H1 (cell line): Measurements from ENCODE around the gene GPS2. TPM values are rescaled to one million over a fixed set of nuclear protein-coding genes. Genes with fewer than 3 reads are reported as not detected.

ENCODE experiments used
- ASH2L ChIP-seq: fragments of 200-600, 300-600 bp; sonication (generic); IDR thresholded peaks from one replicate; pipeline ENCODE4 v1.7.1; 2017; ENCODE audit warnings: low read length
- BRCA1 ChIP-seq: IDR thresholded peaks from 2 replicates; pipeline ENCODE4 v1.6.1; 2012; ENCODE audit warnings: low read depth, low read length, improper control_type of control experiment
- CBX5 ChIP-seq: fragments of 300-800, 300-1000 bp; sonication (generic); IDR thresholded peaks from 2 replicates; pipeline ENCODE4 v1.7.1; 2016; ENCODE audit warnings: antibody characterized with exemption, low read length, low read depth
- CTBP2 ChIP-seq: IDR thresholded peaks from 2 replicates; pipeline ENCODE4 v1.7.0; 2011; ENCODE audit warnings: borderline replicate concordance, mild to moderate bottlenecking, moderate library complexity, mixed read lengths, low read length; ENCODE audit not compliant: insufficient read depth, insufficient read length
- CTCF ChIP-seq, 3 experiments: IDR thresholded peaks; 1 replicate in 2 of 3; 2 replicates in 1 of 3; pipeline versions ENCODE4 v1.5.1 to v1.6.1; 2011; ENCODE audit warnings: low read length in 3 of 3, mild to moderate bottlenecking in 3 of 3, inconsistent platforms in 2 of 3, low read depth in 1 of 3, moderate library complexity in 1 of 3; ENCODE audit not compliant: insufficient read depth in 1 of 3; ENCODE audit errors: control extremely low read depth in 1 of 3
- EP300 ChIP-seq, 2 experiments: IDR thresholded peaks; 1 replicate in 1 of 2; 2 replicates in 1 of 2; pipeline ENCODE4 v1.6.1; 2011 to 2012; ENCODE audit warnings: low read depth in 2 of 2, low read length in 2 of 2, mild to moderate bottlenecking in 2 of 2, borderline replicate concordance in 1 of 2, inconsistent platforms in 1 of 2, moderate library complexity in 1 of 2
- HDAC6 ChIP-seq: IDR thresholded peaks from one replicate; pipeline ENCODE4 v1.7.1; 2012; ENCODE audit warnings: low read depth, mild to moderate bottlenecking, inconsistent platforms, low read length, moderate library complexity
- NRF1 ChIP-seq: IDR thresholded peaks from 2 replicates; pipeline ENCODE4 v1.6.1; 2011; ENCODE audit warnings: mild to moderate bottlenecking, low read depth, low read length, improper control_type of control experiment
- PHF8 ChIP-seq: fragments of 200-600 bp; sonication (generic); conservative IDR thresholded peaks from 2 replicates; pipeline ENCODE4 v1.7.1; 2012; ENCODE audit warnings: low read depth, mild to moderate bottlenecking, inconsistent platforms, low read length, moderate library complexity
- POLR2A ChIP-seq, 2 experiments: IDR thresholded peaks; 1 replicate in 1 of 2; 2 replicates in 1 of 2; pipeline ENCODE4 v1.6.1; 2011; ENCODE audit warnings: low read depth in 2 of 2, low read length in 2 of 2, mild to moderate bottlenecking in 2 of 2; ENCODE audit errors: control extremely low read depth in 1 of 2
- RAD21 ChIP-seq, 2 experiments: IDR thresholded peaks in 1 of 2; conservative IDR thresholded peaks in 1 of 2; 2 replicates each; pipeline ENCODE4 v1.6.1; 2011; ENCODE audit warnings: low read depth in 2 of 2, low read length in 2 of 2, improper control_type of control experiment in 1 of 2, inconsistent platforms in 1 of 2, mild to moderate bottlenecking in 1 of 2, moderate library complexity in 1 of 2
- RBBP5 ChIP-seq: IDR thresholded peaks from 2 replicates; pipeline ENCODE4 v1.7.1; 2012; ENCODE audit warnings: low read depth, mild to moderate bottlenecking, inconsistent platforms, low read length, moderate library complexity, borderline replicate concordance
- RNF2 ChIP-seq: fragments of 200-900, 300-1000 bp; sonication (generic); IDR thresholded peaks from 2 replicates; pipeline ENCODE4 v1.7.1; 2016; ENCODE audit warnings: borderline replicate concordance, low read depth, mild to moderate bottlenecking, antibody characterized with exemption, low read length; ENCODE audit not compliant: poor library complexity, severe bottlenecking; ENCODE audit errors: missing control alignments
- SIRT6 ChIP-seq: IDR thresholded peaks from one replicate; pipeline ENCODE4 v1.7.1; 2012; ENCODE audit warnings: low read length, inconsistent platforms
- SP4 ChIP-seq: IDR thresholded peaks from 2 replicates; pipeline ENCODE4 v1.6.1; 2012; ENCODE audit warnings: low read length, inconsistent platforms
- TAF7 ChIP-seq: optimal IDR thresholded peaks from 2 replicates; pipeline ENCODE3; 2011; ENCODE audit warnings: low read depth, mild to moderate bottlenecking, inconsistent platforms, low read length, moderate library complexity, borderline replicate concordance
- TBP ChIP-seq: IDR thresholded peaks from 2 replicates; pipeline ENCODE4 v1.6.1; 2011; ENCODE audit warnings: low read depth, low read length, improper control_type of control experiment
- TCF12 ChIP-seq: IDR thresholded peaks from 2 replicates; pipeline ENCODE4 v1.6.1; 2011; ENCODE audit warnings: low read depth, mild to moderate bottlenecking, low read length
- USF2 ChIP-seq: IDR thresholded peaks from 2 replicates; pipeline ENCODE4 v1.6.1; 2011; ENCODE audit warnings: low read length, improper control_type of control experiment
- polyA plus RNA-seq, 7 experiments: library from polyadenylated mRNA; depleted of rRNA in 3 of 7; stranded (reverse) in 5 of 7; unstranded in 2 of 7; fragments of >200 nt in 5 of 7; fragments of 200-250 nt in 2 of 7; gene quantifications; 1 replicate in 5 of 7; 2 replicates in 1 of 7; 4 replicates in 1 of 7; pipeline versions ENCODE4 v1.2.1 to v1.2.3, GENCODE V29; 2011 to 2013; ENCODE audit warnings: missing spikeins in 2 of 7, mixed read lengths in 2 of 7
- total RNA-seq: library from RNA; stranded (reverse); fragmentation: NEBNext Ultra II Directional; extraction: Animal tissue kit (Norgen Biotek cat#: 25700); gene quantifications from 2 replicates; pipeline ENCODE4 v1.2.1, GENCODE V29; 2021

The GPS2 gene
- total and polyA plus RNA-seq, 2 of the 8 experiments (the other 6 are each of a cell fraction or from before 2014, with no cell fraction given), result 67.0 to 152 TPM

GRCh38 chr17:7351665-7352502 lies 36.7 kb upstream of the GPS2 start, which contains the start of gene KCTD11 (continued):
- TF ChIP-seq RNF2 (no peak), TAF7 (peak; percentile 31), SIRT6 (no peak), CTCF (IDR thresholded peaks at IDR 0.05; ENCODE audit: control extremely low read depth in 1 of 3, insufficient read depth in 1 of 3, low read depth in 1 of 3, low read length in 3 of 3) (peak in 2 of 3 experiments; percentile 70 to 73; a peak in 2 of 4 replicates), ASH2L (peak; percentile 49), USF2 (no peak), PHF8 (peak; percentile 69), EP300 (IDR thresholded peaks at IDR 0.05; ENCODE audit: borderline replicate concordance in 1 of 2, low read depth in 2 of 2, low read length in 2 of 2) (peak in 1 of 2 experiments; percentile 80; a peak in 2 of 3 replicates), NRF1 (no peak), CTBP2 (peak; percentile 8), RBBP5 (no peak), TBP (peak; percentile 34; the same call in 1 of the 2 replicates), SP4 (no peak), CBX5 (no peak), RAD21 (IDR thresholded peaks at IDR 0.05 in 1 of 2, conservative IDR thresholded peaks at IDR 0.05 in 1 of 2; ENCODE audit: low read depth in 2 of 2, low read length in 2 of 2) (peak; percentile 24 to 48; a peak in 3 of 4 replicates), HDAC6 (no peak), TCF12 (0 out of 2 replicates have a peak, but pooled peaks have one; percentile 15), BRCA1 (no peak), POLR2A (IDR thresholded peaks at IDR 0.05; ENCODE audit: control extremely low read depth in 1 of 2, low read depth in 2 of 2, low read length in 2 of 2) (peak in 1 of 2 experiments; percentile 82; a peak in 2 of 3 replicates)
